ENCODE results near the gene MT3. TPM values are rescaled to one million over a fixed set of nuclear protein-coding genes. Genes with fewer than 3 reads are reported as not detected.
A peak's percentile ranks its signal among the peaks of the same experiment; 100 is the strongest.

The MT3 gene
- total RNA-seq, 4 donors from 2014 or later: 1.2 TPM; not detected in 3

GRCh38 chr16:56608876-56609462 lies 19.6 kb downstream of the MT3 start:
- no peak for TF ChIP-seq CTCF (IDR thresholded peaks at IDR 0.05)
- no peak for TF ChIP-seq POLR2A (IDR thresholded peaks at IDR 0.05)
- intact Hi-C loops (cut with DNase I; ENCODE audit: low total_unique reads): loop anchor here (10.0 kb wide), 2 partner anchors 76 to 94 kb away; partner anchors contain the start of gene MT1X
- WGBS, 2 donors: 0% methylated on average over 20 to 21 of the region's 21 CpGs
- no peak for DNase-seq (ENCODE audit: low spot score in 2 of 2)
- H3K4me3 ChIP-seq (ENCODE audit: low read depth, poor library complexity, severe bottlenecking): peak overlapping the region; percentile 67

GRCh38 chr16:56609463-56609921 lies 20.2 kb downstream of the MT3 start:
- intact Hi-C loops (cut with DNase I; ENCODE audit: low total_unique reads): loop anchor here (10.0 kb wide), 2 partner anchors 75 to 95 kb away; partner anchors contain the start of gene MT1X
- H3K4me3 ChIP-seq (ENCODE audit: low read depth, poor library complexity, severe bottlenecking): peak overlapping the region; percentile 67
- peak in 1 of 2 donors; percentile 79 for DNase-seq (ENCODE audit: low spot score in 2 of 2)
- 0 to 1% methylated on average over 6 of the region's 6 CpGs for WGBS, 2 donors
- TF ChIP-seq POLR2A (IDR thresholded peaks at IDR 0.05): no peak
- no peak for TF ChIP-seq CTCF (IDR thresholded peaks at IDR 0.05)

- TF ChIP-seq CTCF (IDR thresholded peaks at IDR 0.05) (no peak), POLR2A (IDR thresholded peaks at IDR 0.05) (no peak)
- intact Hi-C loops (cut with DNase I; ENCODE audit: low total_unique reads): no loop called here
- no peak overlapping the region for H3K4me3 ChIP-seq (ENCODE audit: low read depth, poor library complexity, severe bottlenecking)
- peak in 1 of 2 donors; percentile 78 for DNase-seq (ENCODE audit: low spot score in 2 of 2)
- 4 to 7% methylated on average over 10 of the region's 10 CpGs for WGBS, 2 donors
These were observed 20.8 kb downstream of the MT3 start for GRCh38 chr16:56610017-56610608.

GRCh38 chr16:56610609-56611111 lies 21.3 kb downstream of the MT3 start:
- intact Hi-C loops (cut with DNase I; ENCODE audit: low total_unique reads): no loop called here
- no peak for DNase-seq (ENCODE audit: low spot score in 2 of 2)
- 19 to 24% methylated on average over 2 of the region's 2 CpGs for WGBS, 2 donors

GRCh38 chr16:56611281-56611833 lies 22.0 kb downstream of the MT3 start:
- no peak for DNase-seq (ENCODE audit: low spot score in 2 of 2)
- H3K4me3 ChIP-seq (ENCODE audit: low read depth, poor library complexity, severe bottlenecking): no peak overlapping the region
- 56 to 69% methylated on average over 2 of the region's 2 CpGs for WGBS, 2 donors
- TF ChIP-seq POLR2A (IDR thresholded peaks at IDR 0.05) (no peak), CTCF (IDR thresholded peaks at IDR 0.05) (no peak)
- intact Hi-C loops (cut with DNase I; ENCODE audit: low total_unique reads): no loop called here

More at GRCh38 chr16:56610609-56611111, 21.3 kb downstream of the MT3 start:
- no peak overlapping the region for H3K4me3 ChIP-seq (ENCODE audit: low read depth, poor library complexity, severe bottlenecking)
- TF ChIP-seq CTCF (IDR thresholded peaks at IDR 0.05): no peak
- TF ChIP-seq POLR2A (IDR thresholded peaks at IDR 0.05): no peak

Data from lower leg skin (tissue), 4 donors.